Immature natural killer cell (primary cell): ENCODE data around the gene NAA15. TPM values are rescaled to one million over a fixed set of nuclear protein-coding genes. Genes with fewer than 3 reads are reported as not detected.
A peak's percentile ranks its signal among the peaks of the same experiment; 100 is the strongest.

Experiments
- DNase-seq, 3 donors: peaks; one replicate each; pipeline ENCODE4 v3.0.0; 2022; ENCODE audit warnings: mixed read lengths in 1 of 3
- H3K27ac Mint-ChIP-seq, 6 donors: one replicate each; pipeline ENCODE4 v1.8.0; 2020; ENCODE audit warnings: mixed read lengths in 6 of 6, mild to moderate bottlenecking in 5 of 6, inconsistent platforms in 4 of 6, moderate library complexity in 3 of 6
- H3K27me3 Mint-ChIP-seq, 3 donors: one replicate each; pipeline ENCODE4 v1.8.0; 2020 to 2021; ENCODE audit warnings: low read depth in 3 of 3, mild to moderate bottlenecking in 3 of 3, mixed read lengths in 3 of 3, moderate library complexity in 3 of 3, inconsistent platforms in 1 of 3
- H3K36me3 Mint-ChIP-seq, 3 donors: one replicate each; pipeline ENCODE4 v1.8.0; 2020; ENCODE audit warnings: mixed read lengths in 3 of 3, inconsistent platforms in 2 of 3, mild to moderate bottlenecking in 2 of 3
- H3K4me1 Mint-ChIP-seq, 2 donors: one replicate each; pipeline ENCODE4 v1.8.0; 2020; ENCODE audit warnings: inconsistent platforms in 2 of 2, mild to moderate bottlenecking in 2 of 2, mixed read lengths in 2 of 2, moderate library complexity in 1 of 2
- H3K4me3 Mint-ChIP-seq, 5 donors: one replicate each; pipeline ENCODE4 v1.8.0; 2020; ENCODE audit warnings: mild to moderate bottlenecking in 5 of 5, mixed read lengths in 5 of 5, inconsistent platforms in 3 of 5, moderate library complexity in 3 of 5
- H3K9me3 Mint-ChIP-seq, 6 donors: one replicate each; pipeline ENCODE4 v1.8.0; 2020; ENCODE audit warnings: mild to moderate bottlenecking in 6 of 6, mixed read lengths in 6 of 6, inconsistent platforms in 4 of 6, moderate library complexity in 3 of 6
- polyA plus RNA-seq, 3 donors: library from polyadenylated mRNA; unstranded; fragments of 300-500 nt; fragmentation: Illumina TruSeq; gene quantifications; one replicate each; pipeline ENCODE4 v1.2.3, GENCODE V29; 2021

NAA15 gene
- polyA plus RNA-seq, 3 donors from 2014 or later: 19.6 to 33.9 (median 22.1) TPM

DNA sequence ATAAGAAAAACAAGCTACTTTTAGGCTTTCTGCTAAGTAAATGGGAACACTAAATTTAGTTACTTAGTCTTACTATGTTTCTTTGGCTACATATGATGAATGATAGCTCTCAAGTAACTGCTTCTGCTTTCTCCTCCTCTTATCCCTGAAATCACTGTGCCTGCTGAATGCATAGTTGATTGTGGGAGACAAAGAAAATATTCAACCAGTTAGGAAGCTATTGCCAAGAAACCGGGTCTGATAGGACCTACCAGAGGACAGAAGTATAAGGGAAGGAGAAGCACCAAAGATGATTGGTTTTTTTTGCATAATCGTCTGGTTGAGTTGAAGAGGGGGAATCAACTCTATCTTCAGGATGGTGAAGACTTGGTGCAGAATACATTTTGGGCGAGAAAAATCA, 29.0 kb downstream of the NAA15 start:
- peak overlapping the region in 3 of 6 donors; percentile 17 to 62 (median 56) for H3K27ac Mint-ChIP-seq

GRCh38 chr4:139331185-139331584, 29.9 kb downstream of the NAA15 start:
- no peaks in the 10 kb centered on the region for H3K9me3 Mint-ChIP-seq
- no peak for DNase-seq
- H3K27ac Mint-ChIP-seq: peak overlapping the region in 3 of 6 donors; percentile 66 to 80 (median 69)
- H3K4me3 Mint-ChIP-seq: peak overlapping the region in 1 of 5 donors; percentile 42
- peaks cover 0 to 3% (median 0%) of the 10 kb centered on the region in 3 donors for H3K27me3 Mint-ChIP-seq
- peaks cover 29 to 46% of the 10 kb centered on the region in 2 donors for H3K4me1 Mint-ChIP-seq
- peaks cover 5 to 16% (median 15%) of the 10 kb centered on the region in 3 donors for H3K36me3 Mint-ChIP-seq

More for the DNA sequence above, 29.0 kb downstream of the NAA15 start:
- peaks cover 5 to 15% (median 13%) of the 10 kb centered on the region in 3 donors for H3K36me3 Mint-ChIP-seq
- H3K27me3 Mint-ChIP-seq: peaks cover 0 to 3% (median 0%) of the 10 kb centered on the region in 3 donors
- DNase-seq: no peak
- peaks cover 31 to 55% of the 10 kb centered on the region in 2 donors for H3K4me1 Mint-ChIP-seq
- H3K4me3 Mint-ChIP-seq: no peak overlapping the region
- H3K9me3 Mint-ChIP-seq: no peaks in the 10 kb centered on the region

DNA sequence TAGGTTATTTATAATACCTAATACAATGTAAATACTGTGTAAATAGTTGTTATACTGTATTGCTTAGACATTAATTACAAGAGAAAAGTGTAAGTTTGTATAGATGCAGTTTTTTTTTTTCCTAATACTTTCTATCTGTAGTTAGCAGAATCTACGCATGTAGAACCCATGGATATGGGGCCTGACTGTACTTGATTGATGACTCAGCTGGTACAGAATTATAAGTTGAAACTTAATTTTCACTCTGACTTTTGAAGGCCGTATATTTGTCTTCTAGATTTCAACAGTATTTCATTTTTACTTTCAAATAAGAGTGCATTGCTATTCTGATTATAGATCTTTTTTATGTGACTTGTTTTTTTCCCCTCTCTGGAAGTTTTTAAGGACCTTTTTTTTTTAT, 31.7 kb downstream of the NAA15 start:
- DNase-seq: no peak
- H3K27me3 Mint-ChIP-seq: peaks cover 0 to 3% (median 0%) of the 10 kb centered on the region in 3 donors
- H3K9me3 Mint-ChIP-seq: no peaks in the 10 kb centered on the region
- no peak overlapping the region for H3K27ac Mint-ChIP-seq
- H3K4me1 Mint-ChIP-seq: peaks cover 29 to 50% of the 10 kb centered on the region in 2 donors
- H3K4me3 Mint-ChIP-seq: no peak overlapping the region
- H3K36me3 Mint-ChIP-seq: peaks cover 8 to 19% (median 19%) of the 10 kb centered on the region in 3 donors

- peak overlapping the region in 1 of 6 donors; percentile 10 for H3K27ac Mint-ChIP-seq
- H3K27me3 Mint-ChIP-seq: peaks cover 0 to 2% (median 0%) of the 10 kb centered on the region in 3 donors
- no peaks in the 10 kb centered on the region for H3K9me3 Mint-ChIP-seq
- no peak overlapping the region for H3K4me3 Mint-ChIP-seq
- H3K4me1 Mint-ChIP-seq: peaks cover 10 to 32% of the 10 kb centered on the region in 2 donors
- peaks cover 10 to 25% (median 16%) of the 10 kb centered on the region in 3 donors for H3K36me3 Mint-ChIP-seq
- no peak for DNase-seq
Observed at GRCh38 chr4:139337612-139338011, 36.3 kb downstream of the NAA15 start.

- Mint-ChIP-seq H3K9me3 (no peaks in the 10 kb centered on the region), H3K27ac (no peak overlapping the region), H3K4me3 (no peak overlapping the region), H3K27me3 (no peaks in the 10 kb centered on the region), H3K4me1 (peaks cover 3 to 9% of the 10 kb centered on the region in 2 donors), H3K36me3 (peaks cover 6 to 31% (median 10%) of the 10 kb centered on the region in 3 donors)
- no peak for DNase-seq
Observed at GRCh38 chr4:139361301-139361700, 60.0 kb downstream of the NAA15 start.

GRCh38 chr4:139367421-139368090, 66.3 kb downstream of the NAA15 start:
- Mint-ChIP-seq H3K9me3 (no peaks in the 10 kb centered on the region), H3K36me3 (peaks cover 22 to 47% (median 26%) of the 10 kb centered on the region in 3 donors), H3K4me3 (no peak overlapping the region), H3K4me1 (peaks cover 3 to 10% of the 10 kb centered on the region in 2 donors), H3K27ac (peak overlapping the region in 2 of 6 donors; percentile 36 to 62), H3K27me3 (peaks cover 0 to 3% (median 0%) of the 10 kb centered on the region in 3 donors)
- no peak for DNase-seq

- DNase-seq: no peak
- H3K36me3 Mint-ChIP-seq: peaks cover 22 to 48% (median 22%) of the 10 kb centered on the region in 3 donors
- no peak overlapping the region for H3K4me3 Mint-ChIP-seq
- H3K9me3 Mint-ChIP-seq: no peaks in the 10 kb centered on the region
- peaks cover 3 to 5% of the 10 kb centered on the region in 2 donors for H3K4me1 Mint-ChIP-seq
- H3K27me3 Mint-ChIP-seq: peaks cover 0 to 3% (median 0%) of the 10 kb centered on the region in 3 donors
- H3K27ac Mint-ChIP-seq: peak overlapping the region in 1 of 6 donors; percentile 45
Observed at GRCh38 chr4:139368998-139369397, 67.7 kb downstream of the NAA15 start.

DNA sequence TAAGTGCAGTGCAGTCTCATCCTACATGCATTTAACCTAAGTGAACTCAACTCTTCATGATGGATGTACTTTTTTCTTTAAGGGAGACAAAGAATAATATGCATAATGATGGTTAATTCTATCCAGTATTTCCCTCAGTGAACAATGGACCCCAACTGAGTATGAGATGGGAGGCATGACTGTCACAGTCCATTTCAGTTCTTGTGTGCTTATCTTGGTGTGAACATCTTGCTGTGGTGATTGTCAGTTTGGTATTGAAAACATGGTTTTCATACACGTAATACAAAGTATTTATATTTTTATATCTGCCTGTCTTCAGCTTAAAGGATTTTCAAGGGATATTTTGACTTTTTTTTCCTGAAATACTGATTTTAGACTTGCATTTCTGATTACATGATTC, 72.9 kb downstream of the NAA15 start:
- Mint-ChIP-seq H3K4me1 (no peaks in the 10 kb centered on the region), H3K36me3 (peaks cover 23 to 38% (median 23%) of the 10 kb centered on the region in 3 donors), H3K9me3 (no peaks in the 10 kb centered on the region), H3K27ac (no peak overlapping the region), H3K4me3 (no peak overlapping the region), H3K27me3 (peaks cover 0 to 3% (median 0%) of the 10 kb centered on the region in 3 donors)
- DNase-seq: no peak

DNA sequence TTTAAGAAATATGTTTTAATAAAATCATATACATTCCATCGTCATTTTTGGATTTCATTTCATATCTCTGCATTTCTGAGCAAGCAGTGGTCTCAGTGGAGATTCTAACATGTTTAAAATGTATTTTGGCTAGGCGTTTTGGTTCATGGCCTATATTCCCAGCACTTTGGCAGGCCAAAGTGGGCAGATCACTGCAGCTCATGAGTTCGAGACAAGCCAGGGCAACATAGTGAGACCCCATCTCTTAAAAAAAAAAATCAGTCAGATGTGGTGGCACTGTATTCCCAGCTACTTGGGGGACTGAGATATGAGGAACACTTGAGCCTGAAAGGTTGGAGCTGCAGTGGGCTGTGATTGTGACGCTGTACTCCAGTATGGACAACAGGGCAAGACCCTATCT, 85.1 kb downstream of the NAA15 start:
- H3K27me3 Mint-ChIP-seq: no peaks in the 10 kb centered on the region
- H3K9me3 Mint-ChIP-seq: no peaks in the 10 kb centered on the region
- H3K27ac Mint-ChIP-seq: no peak overlapping the region
- H3K4me1 Mint-ChIP-seq: peaks cover 0 to 1% of the 10 kb centered on the region in 2 donors
- H3K36me3 Mint-ChIP-seq: peaks cover 0 to 41% (median 0%) of the 10 kb centered on the region in 3 donors
- no peak for DNase-seq
- no peak overlapping the region for H3K4me3 Mint-ChIP-seq

DNA sequence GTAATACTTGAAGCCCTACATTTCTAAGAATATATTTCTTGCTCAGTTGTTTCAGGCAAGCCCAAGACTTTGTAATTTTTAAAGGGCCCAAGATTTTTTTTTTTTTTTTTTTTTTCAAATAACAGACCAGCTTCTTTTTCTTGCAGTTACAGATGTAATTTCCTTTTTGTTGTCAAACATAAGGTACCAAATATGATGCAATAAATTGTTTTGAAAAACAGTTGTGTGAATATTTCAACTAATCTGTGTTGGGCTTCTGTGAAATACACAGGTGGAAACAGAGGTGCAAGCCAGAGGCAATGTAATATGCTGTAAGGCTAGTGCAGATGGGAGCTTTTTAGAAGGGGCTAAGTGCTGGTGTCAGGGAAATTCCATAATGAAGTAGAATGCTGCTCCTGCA, 87.8 kb downstream of the NAA15 start:
- no peak for DNase-seq
- Mint-ChIP-seq H3K27me3 (peaks cover 0 to 1% (median 0%) of the 10 kb centered on the region in 3 donors), H3K9me3 (no peaks in the 10 kb centered on the region), H3K36me3 (peaks cover 0 to 47% (median 3%) of the 10 kb centered on the region in 3 donors), H3K27ac (no peak overlapping the region), H3K4me1 (peaks cover 0 to 1% of the 10 kb centered on the region in 2 donors), H3K4me3 (no peak overlapping the region)

DNA sequence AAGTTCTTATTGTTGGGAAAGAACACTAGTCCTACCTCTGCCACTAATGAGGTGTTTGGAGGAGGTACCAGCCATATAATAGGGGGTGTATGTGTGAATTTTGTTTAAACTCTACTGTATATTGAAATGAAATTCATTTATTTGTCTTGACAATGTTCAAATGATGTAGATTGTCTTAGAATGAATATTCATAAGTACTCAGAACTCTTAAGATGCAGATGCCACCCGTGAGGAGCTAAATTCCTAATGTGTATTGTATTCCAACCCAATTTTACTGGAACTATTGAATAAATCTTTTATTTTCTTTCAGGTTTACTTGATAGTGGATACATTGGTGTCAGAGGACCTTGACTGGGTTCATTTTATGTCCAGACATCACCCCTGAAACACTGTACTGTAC, 88.7 kb downstream of the NAA15 start:
- H3K4me1 Mint-ChIP-seq: peaks cover 0 to 1% of the 10 kb centered on the region in 2 donors

DNA sequence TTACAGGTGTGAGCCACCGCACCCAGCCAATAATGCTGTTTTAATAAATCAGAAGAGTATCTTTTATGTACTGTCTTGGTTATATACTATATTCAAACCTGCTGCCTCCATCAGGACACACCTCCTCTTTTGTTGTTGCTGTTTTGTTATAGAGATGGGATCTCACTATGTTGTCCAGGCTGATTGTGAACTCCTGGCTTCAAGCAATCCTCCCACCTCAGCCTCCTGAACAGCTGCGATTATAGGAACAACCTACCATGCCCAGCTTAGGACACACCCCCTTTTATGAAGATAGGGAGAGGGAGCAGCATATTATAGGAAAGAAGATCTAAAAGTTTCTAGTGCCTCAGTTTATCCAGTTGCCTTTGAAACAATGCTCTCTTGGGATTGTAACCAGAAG, 90.4 kb downstream of the NAA15 start:
- DNase-seq: no peak
- Mint-ChIP-seq H3K4me1 (peaks cover 0 to 1% of the 10 kb centered on the region in 2 donors), H3K9me3 (no peaks in the 10 kb centered on the region), H3K27ac (no peak overlapping the region), H3K4me3 (no peak overlapping the region), H3K27me3 (peaks cover 0 to 3% (median 0%) of the 10 kb centered on the region in 3 donors), H3K36me3 (peaks cover 0 to 35% (median 3%) of the 10 kb centered on the region in 3 donors)

More for the DNA sequence above, 88.7 kb downstream of the NAA15 start:
- Mint-ChIP-seq H3K4me3 (no peak overlapping the region), H3K27ac (peak overlapping the region in 1 of 6 donors; percentile 21), H3K9me3 (no peaks in the 10 kb centered on the region), H3K27me3 (peaks cover 0 to 3% (median 0%) of the 10 kb centered on the region in 3 donors), H3K36me3 (peaks cover 0 to 48% (median 3%) of the 10 kb centered on the region in 3 donors)
- DNase-seq: no peak

GRCh38 chr4:139392797-139393196, 91.5 kb downstream of the NAA15 start:
- H3K4me3 Mint-ChIP-seq: no peak overlapping the region
- peaks cover 0 to 3% (median 0%) of the 10 kb centered on the region in 3 donors for H3K27me3 Mint-ChIP-seq
- H3K27ac Mint-ChIP-seq: no peak overlapping the region
- H3K36me3 Mint-ChIP-seq: peaks cover 0 to 39% (median 7%) of the 10 kb centered on the region in 3 donors
- H3K4me1 Mint-ChIP-seq: peaks cover 0 to 1% of the 10 kb centered on the region in 2 donors
- no peak for DNase-seq
- no peaks in the 10 kb centered on the region for H3K9me3 Mint-ChIP-seq

- Mint-ChIP-seq H3K9me3 (no peaks in the 10 kb centered on the region), H3K36me3 (peaks cover 4 to 15% (median 12%) of the 10 kb centered on the region in 3 donors), H3K4me1 (no peaks in the 10 kb centered on the region), H3K4me3 (no peak overlapping the region), H3K27ac (no peak overlapping the region), H3K27me3 (peaks cover 0 to under 1% (median 0%) of the 10 kb centered on the region in 3 donors)
- DNase-seq: no peak
Observed at GRCh38 chr4:139401368-139401767, 100.1 kb downstream of the NAA15 start.
